Kidney (tissue), 14 donors: ENCODE measurements around the gene C1QL4. TPM values are rescaled to one million over a fixed set of nuclear protein-coding genes. Genes with fewer than 3 reads are reported as not detected.

Source experiments
- DNase-seq, 5 donors: peaks; one replicate each; pipeline ENCODE4 v3.0.0-alpha.2; 2013 to 2020
- FAIRE-seq: peaks from 2 replicates; lab custom pipeline; 2012; peaks lifted over from hg19 to GRCh38; lab: Jason Lieb, UNC
- H3K27ac ChIP-seq, 2 donors: one replicate each; pipeline ENCODE4 v1.7.0; 2013; ENCODE audit warnings: low read depth in 2 of 2, low read length in 2 of 2, inconsistent platforms in 1 of 2
- H3K27me3 ChIP-seq: one replicate; pipeline ENCODE4 v1.7.1; 2013; ENCODE audit warnings: low read length, inconsistent platforms; ENCODE audit not compliant: control insufficient read depth, insufficient read depth
- H3K36me3 ChIP-seq, 3 donors: one replicate each; pipeline versions ENCODE4 v1.7.0 to v1.7.1; 2013; ENCODE audit warnings: low read length in 3 of 3, control low read depth in 1 of 3, inconsistent platforms in 1 of 3; ENCODE audit not compliant: insufficient read depth in 3 of 3, control insufficient read depth in 2 of 3
- H3K4me1 ChIP-seq, 3 donors: one replicate each; pipeline versions ENCODE4 v1.7.0 to v1.7.1; 2013; ENCODE audit warnings: low read length in 3 of 3, inconsistent platforms in 1 of 3, low read depth in 1 of 3; ENCODE audit not compliant: control insufficient read depth in 2 of 3, insufficient read depth in 2 of 3
- H3K4me3 ChIP-seq, 3 donors: one replicate each; pipeline versions ENCODE4 v1.7.0 to v1.8.1; 2013; ENCODE audit warnings: low read length in 3 of 3, control low read depth in 1 of 3, inconsistent platforms in 1 of 3
- H3K9ac ChIP-seq, 3 donors: one replicate each; pipeline versions ENCODE4 v1.7.0 to v1.7.1; 2013; ENCODE audit warnings: low read length in 3 of 3, control low read depth in 1 of 3, inconsistent platforms in 1 of 3
- H3K9me3 ChIP-seq, 3 donors: one replicate each; pipeline versions ENCODE4 v1.7.0 to v1.7.1; 2013; ENCODE audit warnings: low read length in 3 of 3, control low read depth in 1 of 3, inconsistent platforms in 1 of 3; ENCODE audit not compliant: control insufficient read depth in 2 of 3, insufficient read depth in 1 of 3
- intact Hi-C: fragments of 100-400 bp; cut with DNase I; formaldehyde crosslinking; loops from one replicate; pipeline ENCODE4 v1.11.1; 2022
- polyA plus RNA-seq: library from polyadenylated mRNA; stranded (reverse); fragments of 350-450 nt; fragmentation: Illumina TruSeq; extraction: RNeasy Lipid Tissue Mini Kit (QIAGEN cat#74804); gene quantifications from one replicate; pipeline ENCODE4 v1.2.3, GENCODE V29; 2014; ENCODE audit warnings: low read depth, low replicate concordance; ENCODE audit not compliant: insufficient read depth
- total RNA-seq: library from RNA; stranded (reverse); fragmentation: NEBNext Ultra II Directional; extraction: Animal tissue kit (Norgen Biotek cat#: 25700); gene quantifications from one replicate; pipeline ENCODE4 v1.2.1, GENCODE V29; 2021
- TF ChIP-seq, protein P1 (sequence below): IDR thresholded peaks from 3 replicates; pipeline ENCODE4 v1.5.1; 2012; ENCODE audit warnings: mild to moderate bottlenecking, moderate library complexity, borderline replicate concordance; ENCODE audit not compliant: insufficient read depth; ENCODE audit errors: extremely low read depth
- donor health status: control.
- donor health status: control.
- donor health status: control.
- donor health status: control.
- donor health status: control.
- donor health status: DM: yes; HTN: yes; CAD: no.
- donor health status: Normal renal cell carcinoma (clear cell type).

Gene C1QL4
- total and polyA plus RNA-seq, 2 donors from 2014 or later = 1.0 TPM; not detected in 1

DNA sequence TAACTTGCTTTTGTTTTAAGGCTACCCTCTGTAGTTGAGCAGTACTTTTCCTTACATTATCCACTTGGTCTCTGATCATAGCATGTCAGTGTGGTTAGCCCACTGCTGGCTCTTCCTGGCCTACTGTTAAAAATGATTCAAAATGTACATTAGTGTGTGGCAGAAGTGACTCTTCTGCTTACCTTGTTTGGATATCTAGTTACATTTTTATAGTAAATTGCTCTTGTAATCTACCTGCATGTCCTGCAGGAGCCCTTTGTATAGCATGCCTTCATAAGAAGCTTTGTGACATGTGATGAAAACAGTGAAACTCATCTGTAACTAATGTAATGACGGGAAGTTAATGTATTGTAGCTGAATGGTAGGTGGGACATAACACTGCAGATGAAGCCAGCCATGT is 38.4 kb upstream of the C1QL4 start:
- H3K4me1 ChIP-seq = no peaks in the 10 kb centered on the region
- intact Hi-C loops = no loop called here
- no peaks in the 10 kb centered on the region for H3K9me3 ChIP-seq
- H3K4me3 ChIP-seq = no peak overlapping the region
- no peak overlapping the region for H3K27ac ChIP-seq
- no peak overlapping the region for H3K9ac ChIP-seq
- H3K27me3 ChIP-seq = no peaks in the 10 kb centered on the region
- H3K36me3 ChIP-seq = no peaks in the 10 kb centered on the region
- FAIRE-seq (no peak), DNase-seq (peak in 2 of 5 donors; percentile 19 to 20)
- TF ChIP-seq, protein P1, sequence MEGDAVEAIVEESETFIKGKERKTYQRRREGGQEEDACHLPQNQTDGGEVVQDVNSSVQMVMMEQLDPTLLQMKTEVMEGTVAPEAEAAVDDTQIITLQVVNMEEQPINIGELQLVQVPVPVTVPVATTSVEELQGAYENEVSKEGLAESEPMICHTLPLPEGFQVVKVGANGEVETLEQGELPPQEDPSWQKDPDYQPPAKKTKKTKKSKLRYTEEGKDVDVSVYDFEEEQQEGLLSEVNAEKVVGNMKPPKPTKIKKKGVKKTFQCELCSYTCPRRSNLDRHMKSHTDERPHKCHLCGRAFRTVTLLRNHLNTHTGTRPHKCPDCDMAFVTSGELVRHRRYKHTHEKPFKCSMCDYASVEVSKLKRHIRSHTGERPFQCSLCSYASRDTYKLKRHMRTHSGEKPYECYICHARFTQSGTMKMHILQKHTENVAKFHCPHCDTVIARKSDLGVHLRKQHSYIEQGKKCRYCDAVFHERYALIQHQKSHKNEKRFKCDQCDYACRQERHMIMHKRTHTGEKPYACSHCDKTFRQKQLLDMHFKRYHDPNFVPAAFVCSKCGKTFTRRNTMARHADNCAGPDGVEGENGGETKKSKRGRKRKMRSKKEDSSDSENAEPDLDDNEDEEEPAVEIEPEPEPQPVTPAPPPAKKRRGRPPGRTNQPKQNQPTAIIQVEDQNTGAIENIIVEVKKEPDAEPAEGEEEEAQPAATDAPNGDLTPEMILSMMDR = no peak

DNA sequence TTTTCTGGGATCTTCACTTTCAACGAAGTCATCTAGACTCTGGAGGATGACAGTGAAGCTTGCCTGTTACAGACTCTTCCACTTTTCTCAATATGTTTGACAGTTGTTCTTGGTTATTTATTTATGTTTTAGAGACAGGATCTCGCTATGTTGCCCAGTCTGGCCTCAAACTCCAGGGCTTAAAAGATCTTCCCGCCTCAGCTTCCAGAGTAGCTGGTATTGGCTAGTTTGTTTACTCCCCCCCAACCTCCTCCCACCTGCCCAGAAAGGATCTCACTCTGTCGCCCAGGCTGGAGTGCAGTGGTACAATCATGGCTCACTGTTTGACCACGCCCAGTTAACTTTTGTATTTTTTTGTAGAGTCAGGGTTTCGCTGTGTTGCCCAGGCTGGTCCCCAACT is 33.6 kb upstream of the C1QL4 start:
- DNase-seq (no peak), FAIRE-seq (no peak)
- TF ChIP-seq, protein P1 = no peak
- Histone ChIP-seq H3K36me3 (no peaks in the 10 kb centered on the region), H3K27ac (no peak overlapping the region), H3K9me3 (no peaks in the 10 kb centered on the region), H3K27me3 (no peaks in the 10 kb centered on the region), H3K9ac (no peak overlapping the region), H3K4me3 (no peak overlapping the region), H3K4me1 (peaks cover 0 to 2% (median 0%) of the 10 kb centered on the region in 3 donors)
- intact Hi-C loops = no loop called here

DNA sequence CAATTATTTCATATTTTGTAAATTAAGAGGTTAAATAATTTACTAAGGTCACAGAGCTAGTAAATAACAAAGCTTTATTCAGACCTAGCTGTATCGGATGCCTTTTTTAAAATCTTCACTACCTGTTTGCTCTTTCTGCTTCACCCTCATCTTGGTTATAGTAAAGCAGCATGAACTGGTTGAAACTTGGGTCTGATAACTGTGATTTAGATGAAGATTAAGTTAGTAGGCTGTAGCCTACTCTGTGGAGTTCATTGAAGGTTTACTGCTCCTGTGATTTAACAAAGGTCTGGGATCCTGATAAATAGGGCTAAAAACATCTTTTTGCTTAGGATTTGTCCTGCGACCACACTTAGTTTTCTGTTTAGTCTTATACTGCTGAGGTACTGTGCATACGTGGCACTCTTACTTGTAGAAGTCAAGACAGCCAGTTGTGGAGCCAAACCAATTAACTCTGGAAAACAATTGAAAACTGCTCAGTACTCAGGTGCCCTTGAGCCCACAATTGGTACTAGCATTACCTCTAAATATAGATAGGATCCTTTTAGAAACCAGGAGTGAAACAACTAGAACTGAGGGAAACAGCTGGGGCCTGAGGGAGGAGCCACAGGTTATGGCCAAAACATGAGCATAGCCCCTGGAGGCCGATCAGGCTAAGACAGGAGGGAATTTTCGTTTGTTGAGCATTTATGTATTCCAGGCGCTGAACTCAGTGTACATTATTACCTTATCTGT is 32.6 kb upstream of the C1QL4 start:
- DNase-seq (peak in 2 of 5 donors; percentile 26 to 57), FAIRE-seq (no peak)
- Histone ChIP-seq H3K9me3 (no peaks in the 10 kb centered on the region), H3K27ac (no peak overlapping the region), H3K36me3 (no peaks in the 10 kb centered on the region), H3K9ac (no peak overlapping the region), H3K27me3 (no peaks in the 10 kb centered on the region), H3K4me1 (peaks cover 0 to 2% (median 0%) of the 10 kb centered on the region in 3 donors), H3K4me3 (no peak overlapping the region)
- intact Hi-C loops = no loop called here
- TF ChIP-seq, protein P1 = no peak

DNA sequence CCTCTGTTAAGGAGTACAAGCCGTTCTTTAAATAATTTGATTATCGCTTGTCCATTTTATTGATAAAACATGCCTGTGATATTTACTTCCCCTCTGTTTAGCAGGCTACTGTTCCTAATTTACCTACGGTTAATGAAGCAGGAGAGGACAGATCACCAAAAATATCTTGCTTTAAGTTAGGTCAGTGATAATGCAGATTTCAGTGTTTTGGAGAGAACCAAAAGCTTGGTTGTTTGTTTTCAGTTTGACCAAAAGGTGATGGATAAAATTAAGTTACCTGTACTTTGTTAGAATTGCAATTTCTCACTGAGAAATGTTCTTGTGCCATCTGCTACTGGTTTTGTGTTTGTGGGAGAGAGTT is 31.2 kb upstream of the C1QL4 start:
- no peaks in the 10 kb centered on the region for H3K27me3 ChIP-seq
- no peak for FAIRE-seq
- peak overlapping the region; percentile 87 to 97 (median 89) for H3K4me3 ChIP-seq
- no peaks in the 10 kb centered on the region for H3K36me3 ChIP-seq
- H3K9me3 ChIP-seq = no peaks in the 10 kb centered on the region
- TF ChIP-seq, protein P1 = no peak
- peak overlapping the region in 1 of 2 donors; percentile 78 for H3K27ac ChIP-seq
- intact Hi-C loops = no loop called here
- DNase-seq = no peak
- H3K9ac ChIP-seq = peak overlapping the region; percentile 75 to 95 (median 80)
- H3K4me1 ChIP-seq = peaks cover 0 to 2% (median 0%) of the 10 kb centered on the region in 3 donors
